ENCODE results near the gene NUDT14. TPM values are rescaled to one million over a fixed set of nuclear protein-coding genes. Genes with fewer than 3 reads are reported as not detected.

The NUDT14 gene
- total and polyA plus RNA-seq, 9 donors, result 0.68 to 22.5 (median 11.4) TPM

DNA sequence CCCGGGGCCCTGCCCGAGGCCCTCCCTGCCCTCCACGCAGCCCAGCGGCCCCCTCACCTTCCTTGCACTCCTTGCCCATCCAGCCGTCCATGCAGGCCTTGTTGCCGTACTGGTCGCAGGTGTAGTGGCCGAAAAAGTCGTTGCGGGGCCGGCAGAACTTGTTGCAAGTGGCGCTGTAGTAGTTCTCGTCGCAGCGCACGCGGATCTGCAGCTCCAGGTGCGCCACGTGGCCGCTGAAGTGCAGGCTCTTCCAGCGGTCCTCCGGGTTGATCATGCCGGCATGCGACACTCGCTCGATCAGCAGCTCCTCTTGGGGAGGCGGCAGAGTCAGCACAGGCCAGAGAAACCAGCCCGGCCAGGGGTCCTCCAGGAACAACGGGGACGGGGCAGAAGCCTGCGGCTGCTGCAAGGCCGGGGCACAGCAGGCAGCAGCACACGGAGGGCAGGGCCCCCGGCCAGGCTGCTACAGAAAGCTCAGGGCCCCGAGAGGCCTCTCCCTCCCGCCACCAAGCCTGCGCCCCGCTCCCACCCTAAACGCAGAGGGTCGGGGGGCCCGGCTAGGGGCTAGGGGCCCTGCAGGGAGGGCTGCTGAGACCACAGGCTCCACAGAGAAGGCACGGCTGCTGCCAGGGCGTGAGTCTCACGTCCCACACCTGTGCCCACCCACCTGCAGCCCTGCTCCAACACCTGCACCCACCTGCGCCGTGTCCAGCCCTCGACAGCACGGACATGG, 25.3 kb downstream of the NUDT14 start:
- Histone ChIP-seq H3K4me3 (no peak overlapping the region), H3K36me3 (no peaks in the 10 kb centered on the region), H3K27me3 (no peaks in the 10 kb centered on the region), H3K27ac (no peak overlapping the region), H3K4me1 (ENCODE audit: insufficient read depth) (no peaks in the 10 kb centered on the region), H3K9me3 (no peaks in the 10 kb centered on the region)
- DNase-seq, result no peak
- TF ChIP-seq, protein P1, sequence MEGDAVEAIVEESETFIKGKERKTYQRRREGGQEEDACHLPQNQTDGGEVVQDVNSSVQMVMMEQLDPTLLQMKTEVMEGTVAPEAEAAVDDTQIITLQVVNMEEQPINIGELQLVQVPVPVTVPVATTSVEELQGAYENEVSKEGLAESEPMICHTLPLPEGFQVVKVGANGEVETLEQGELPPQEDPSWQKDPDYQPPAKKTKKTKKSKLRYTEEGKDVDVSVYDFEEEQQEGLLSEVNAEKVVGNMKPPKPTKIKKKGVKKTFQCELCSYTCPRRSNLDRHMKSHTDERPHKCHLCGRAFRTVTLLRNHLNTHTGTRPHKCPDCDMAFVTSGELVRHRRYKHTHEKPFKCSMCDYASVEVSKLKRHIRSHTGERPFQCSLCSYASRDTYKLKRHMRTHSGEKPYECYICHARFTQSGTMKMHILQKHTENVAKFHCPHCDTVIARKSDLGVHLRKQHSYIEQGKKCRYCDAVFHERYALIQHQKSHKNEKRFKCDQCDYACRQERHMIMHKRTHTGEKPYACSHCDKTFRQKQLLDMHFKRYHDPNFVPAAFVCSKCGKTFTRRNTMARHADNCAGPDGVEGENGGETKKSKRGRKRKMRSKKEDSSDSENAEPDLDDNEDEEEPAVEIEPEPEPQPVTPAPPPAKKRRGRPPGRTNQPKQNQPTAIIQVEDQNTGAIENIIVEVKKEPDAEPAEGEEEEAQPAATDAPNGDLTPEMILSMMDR (IDR thresholded peaks at IDR 0.05), result no peak
- WGBS, 3 donors, result 66 to 77% (median 67%) methylated on average over 35 to 48 of the region's 48 CpGs
- intact Hi-C loops (cut with DNase I), result no loop called here

DNA sequence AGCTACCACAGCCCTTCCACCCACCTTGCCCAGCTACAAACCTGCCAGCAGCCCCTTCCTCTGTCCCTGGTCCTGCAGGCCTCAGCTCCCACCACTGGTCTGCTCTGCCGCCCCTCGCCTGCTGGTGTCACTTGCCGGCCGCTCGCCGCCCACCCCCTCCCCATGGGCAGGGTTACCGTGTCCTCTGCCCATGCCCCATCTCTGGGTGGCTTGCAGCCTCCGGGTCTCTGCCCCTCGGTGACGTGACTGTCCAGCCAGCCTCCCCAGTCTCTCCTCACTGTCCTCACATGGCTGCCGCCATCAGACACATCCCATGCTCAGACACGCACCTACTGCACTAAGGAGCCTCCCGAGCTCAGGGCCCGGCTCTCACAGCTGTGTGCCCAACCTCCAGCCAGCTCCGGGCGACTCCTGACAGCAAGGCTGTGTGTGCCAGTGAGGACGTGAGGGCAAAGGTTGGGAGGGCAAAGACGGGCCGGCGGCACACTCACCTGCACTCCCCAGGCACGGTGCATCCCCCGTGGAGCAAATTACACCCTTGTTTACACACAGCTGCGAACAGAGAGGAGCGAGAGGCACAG, 26.0 kb downstream of the NUDT14 start:
- H3K4me3 ChIP-seq, result no peak overlapping the region
- no peaks in the 10 kb centered on the region for H3K4me1 ChIP-seq (ENCODE audit: insufficient read depth)
- no peaks in the 10 kb centered on the region for H3K27me3 ChIP-seq
- 74 to 83% (median 78%) methylated on average over 24 of the region's 24 CpGs for WGBS, 3 donors
- H3K36me3 ChIP-seq, result no peaks in the 10 kb centered on the region
- intact Hi-C loops (cut with DNase I), result no loop called here
- DNase-seq, result no peak
- TF ChIP-seq, protein P1 (IDR thresholded peaks at IDR 0.05), result no peak
- TF ChIP-seq EP300 (IDR thresholded peaks at IDR 0.05) (no peak), POLR2A (IDR thresholded peaks at IDR 0.05) (no peak)
- H3K27ac ChIP-seq, result no peak overlapping the region
- H3K9me3 ChIP-seq, result no peaks in the 10 kb centered on the region

DNA sequence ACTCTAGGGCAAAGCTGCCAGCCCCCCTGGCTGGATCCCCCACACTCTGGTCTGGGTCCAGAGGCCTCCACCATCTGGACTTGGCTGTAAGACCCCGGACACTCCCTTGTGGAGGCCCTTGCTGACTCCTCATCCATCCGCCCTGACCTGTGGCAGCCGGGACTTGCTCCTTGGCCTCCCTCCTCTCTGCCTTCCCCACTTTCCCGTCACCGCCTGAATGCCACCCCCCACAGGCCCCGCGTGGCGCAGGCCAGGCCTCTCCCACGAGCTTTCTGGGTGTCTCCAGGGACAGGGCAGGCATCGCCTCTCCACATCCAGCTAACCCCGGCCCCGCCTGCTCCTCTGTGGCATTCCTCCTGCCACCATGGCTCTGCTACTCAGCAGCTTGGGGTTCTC, 26.6 kb downstream of the NUDT14 start:
- TF ChIP-seq POLR2A (IDR thresholded peaks at IDR 0.05), result no peak
- TF ChIP-seq EP300 (IDR thresholded peaks at IDR 0.05), result no peak
- TF ChIP-seq, protein P1 (IDR thresholded peaks at IDR 0.05), result no peak
- WGBS, 3 donors, result 60 to 65% (median 64%) methylated on average over 12 of the region's 12 CpGs
- H3K9me3 ChIP-seq, result no peaks in the 10 kb centered on the region

DNA sequence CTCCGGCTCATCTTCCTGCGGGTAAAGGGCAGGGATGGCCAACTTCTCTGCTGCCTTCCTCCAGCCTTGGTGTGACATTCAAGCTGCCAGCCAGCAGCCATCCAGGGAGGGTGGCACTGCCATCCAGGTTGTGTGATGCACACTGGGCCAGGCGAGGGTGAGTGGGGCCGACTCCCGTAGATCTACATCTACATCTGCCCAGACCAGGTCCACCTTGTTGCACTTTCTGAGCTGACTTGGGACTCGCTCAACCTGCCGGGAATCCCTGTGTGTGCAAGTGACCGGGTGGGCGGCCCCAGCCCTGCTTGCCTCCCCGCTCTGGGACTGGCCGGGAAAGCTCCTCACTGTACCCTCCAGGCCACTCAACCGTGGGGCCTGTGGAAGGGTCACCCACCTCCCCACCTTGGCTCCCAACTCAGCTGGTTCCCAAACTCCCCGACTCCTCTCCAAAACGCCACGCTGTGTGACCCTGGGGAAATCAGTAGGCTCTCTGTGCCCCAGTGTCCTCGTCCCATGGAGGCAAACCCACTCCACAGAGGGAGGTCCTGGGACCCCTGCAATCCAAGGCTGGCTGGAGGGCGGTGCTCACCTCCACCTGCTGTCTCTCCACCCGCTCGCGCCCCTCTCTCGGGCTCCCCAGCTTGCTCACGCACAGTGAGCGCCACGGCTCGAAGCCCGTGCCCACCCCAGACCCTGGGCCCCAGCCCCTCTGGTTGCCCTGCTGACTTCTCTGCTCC, 27.2 kb downstream of the NUDT14 start:
- H3K9me3 ChIP-seq, result no peaks in the 10 kb centered on the region
- no peak for DNase-seq
- intact Hi-C loops (cut with DNase I), result no loop called here
- H3K4me1 ChIP-seq (ENCODE audit: insufficient read depth), result no peaks in the 10 kb centered on the region
- no peaks in the 10 kb centered on the region for H3K27me3 ChIP-seq
- no peaks in the 10 kb centered on the region for H3K36me3 ChIP-seq
- H3K4me3 ChIP-seq, result no peak overlapping the region
- no peak for TF ChIP-seq POLR2A (IDR thresholded peaks at IDR 0.05)
- TF ChIP-seq, protein P1 (IDR thresholded peaks at IDR 0.05), result no peak
- no peak for TF ChIP-seq EP300 (IDR thresholded peaks at IDR 0.05)
- H3K27ac ChIP-seq, result no peak overlapping the region
- WGBS, 3 donors, result 82 to 91% (median 86%) methylated on average over 24 to 26 of the region's 26 CpGs

More for the DNA sequence above, 26.6 kb downstream of the NUDT14 start:
- no peaks in the 10 kb centered on the region for H3K4me1 ChIP-seq (ENCODE audit: insufficient read depth)
- H3K4me3 ChIP-seq, result no peak overlapping the region
- H3K36me3 ChIP-seq, result no peaks in the 10 kb centered on the region
- H3K27ac ChIP-seq, result no peak overlapping the region
- no peaks in the 10 kb centered on the region for H3K27me3 ChIP-seq
- intact Hi-C loops (cut with DNase I), result no loop called here
- no peak for DNase-seq

Data from ovary (tissue), 9 donors.